Duodenal mucosa (tissue), 2 donors: ENCODE results near the gene MAP9.

ENCODE experiments used
- H3K27ac ChIP-seq: one replicate; pipeline ENCODE4 v1.7.0; 2013; ENCODE audit warnings: low read depth, low read length
- H3K27me3 ChIP-seq, 2 donors: one replicate each; pipeline ENCODE4 v1.7.0; 2013; ENCODE audit warnings: low read length in 2 of 2, control low read depth in 1 of 2; ENCODE audit not compliant: insufficient read depth in 2 of 2, control insufficient read depth in 1 of 2
- H3K36me3 ChIP-seq, 2 donors: one replicate each; pipeline ENCODE4 v1.7.0; 2013; ENCODE audit warnings: low read length in 2 of 2, control low read depth in 1 of 2; ENCODE audit not compliant: insufficient read depth in 2 of 2, control insufficient read depth in 1 of 2
- H3K4me1 ChIP-seq, 2 donors: one replicate each; pipeline ENCODE4 v1.7.0; 2013; ENCODE audit warnings: low read length in 2 of 2, control low read depth in 1 of 2; ENCODE audit not compliant: insufficient read depth in 2 of 2, control insufficient read depth in 1 of 2
- H3K4me3 ChIP-seq, 2 donors: one replicate each; pipeline ENCODE4 v1.7.0; 2013; ENCODE audit warnings: low read length in 2 of 2, low read depth in 1 of 2
- H3K9ac ChIP-seq, 2 donors: one replicate each; pipeline ENCODE4 v1.7.0; 2013; ENCODE audit warnings: low read length in 2 of 2, low read depth in 1 of 2
- H3K9me3 ChIP-seq, 2 donors: one replicate each; pipeline ENCODE4 v1.7.0; 2013; ENCODE audit warnings: low read length in 2 of 2, control low read depth in 1 of 2; ENCODE audit not compliant: control insufficient read depth in 1 of 2

The MAP9 gene

GRCh38 chr4:155367608-155368007 is 9.2 kb downstream of the MAP9 start:
- Histone ChIP-seq H3K27me3 (no peaks in the 10 kb centered on the region), H3K4me1 (no peaks in the 10 kb centered on the region), H3K36me3 (no peaks in the 10 kb centered on the region), H3K9me3 (no peaks in the 10 kb centered on the region), H3K4me3 (no peak overlapping the region), H3K27ac (no peak overlapping the region), H3K9ac (no peak overlapping the region)

GRCh38 chr4:155353923-155354540 is 22.7 kb downstream of the MAP9 start:
- Histone ChIP-seq H3K27me3 (no peaks in the 10 kb centered on the region), H3K4me1 (no peaks in the 10 kb centered on the region), H3K9ac (no peak overlapping the region), H3K4me3 (no peak overlapping the region), H3K27ac (no peak overlapping the region), H3K36me3 (no peaks in the 10 kb centered on the region), H3K9me3 (no peaks in the 10 kb centered on the region)

GRCh38 chr4:155342142-155342541 is 34.6 kb downstream of the MAP9 start:
- H3K27ac ChIP-seq = no peak overlapping the region
- H3K27me3 ChIP-seq = no peaks in the 10 kb centered on the region
- no peak overlapping the region for H3K4me3 ChIP-seq
- H3K9me3 ChIP-seq = peaks cover 0 to 3% of the 10 kb centered on the region in 2 donors
- no peak overlapping the region for H3K9ac ChIP-seq
- no peaks in the 10 kb centered on the region for H3K4me1 ChIP-seq
- H3K36me3 ChIP-seq = no peaks in the 10 kb centered on the region

- H3K27me3 ChIP-seq = no peaks in the 10 kb centered on the region
- H3K9ac ChIP-seq = no peak overlapping the region
- H3K4me1 ChIP-seq = no peaks in the 10 kb centered on the region
- H3K36me3 ChIP-seq = no peaks in the 10 kb centered on the region
- H3K4me3 ChIP-seq = no peak overlapping the region
- H3K27ac ChIP-seq = no peak overlapping the region
- H3K9me3 ChIP-seq = peaks cover 0 to 3% of the 10 kb centered on the region in 2 donors
These were observed 36.8 kb downstream of the MAP9 start for GRCh38 chr4:155339999-155340398.

GRCh38 chr4:155339588-155339987 is 37.2 kb downstream of the MAP9 start:
- Histone ChIP-seq H3K4me1 (no peaks in the 10 kb centered on the region), H3K27me3 (no peaks in the 10 kb centered on the region), H3K9ac (no peak overlapping the region), H3K9me3 (peaks cover 0 to 3% of the 10 kb centered on the region in 2 donors), H3K36me3 (no peaks in the 10 kb centered on the region), H3K4me3 (no peak overlapping the region), H3K27ac (no peak overlapping the region)

- Histone ChIP-seq H3K9ac (no peak overlapping the region), H3K36me3 (no peaks in the 10 kb centered on the region), H3K4me3 (no peak overlapping the region), H3K27me3 (no peaks in the 10 kb centered on the region), H3K4me1 (no peaks in the 10 kb centered on the region), H3K9me3 (peaks cover 0 to 3% of the 10 kb centered on the region in 2 donors), H3K27ac (no peak overlapping the region)
These were observed 38.6 kb downstream of the MAP9 start for GRCh38 chr4:155338196-155338595.

- H3K9ac ChIP-seq = no peak overlapping the region
- no peaks in the 10 kb centered on the region for H3K4me1 ChIP-seq
- H3K27me3 ChIP-seq = no peaks in the 10 kb centered on the region
- peaks cover 0 to 3% of the 10 kb centered on the region in 2 donors for H3K9me3 ChIP-seq
- H3K36me3 ChIP-seq = no peaks in the 10 kb centered on the region
- H3K27ac ChIP-seq = no peak overlapping the region
- H3K4me3 ChIP-seq = no peak overlapping the region
These were observed 40.5 kb downstream of the MAP9 start for GRCh38 chr4:155336242-155336641.

- Histone ChIP-seq H3K36me3 (no peaks in the 10 kb centered on the region), H3K4me3 (no peak overlapping the region), H3K27me3 (no peaks in the 10 kb centered on the region), H3K4me1 (no peaks in the 10 kb centered on the region), H3K9ac (no peak overlapping the region), H3K9me3 (no peaks in the 10 kb centered on the region), H3K27ac (no peak overlapping the region)
These were observed 45.3 kb downstream of the MAP9 start for GRCh38 chr4:155331478-155331877.

- Histone ChIP-seq H3K9ac (no peak overlapping the region), H3K27me3 (no peaks in the 10 kb centered on the region)
These were observed 54.0 kb downstream of the MAP9 start for GRCh38 chr4:155322782-155323181.

GRCh38 chr4:155321006-155321405 is 55.8 kb downstream of the MAP9 start:
- no peaks in the 10 kb centered on the region for H3K36me3 ChIP-seq
- H3K27ac ChIP-seq = no peak overlapping the region
- H3K9me3 ChIP-seq = peaks cover 0 to 1% of the 10 kb centered on the region in 2 donors
- H3K27me3 ChIP-seq = no peaks in the 10 kb centered on the region
- H3K4me3 ChIP-seq = no peak overlapping the region
- H3K9ac ChIP-seq = no peak overlapping the region
- H3K4me1 ChIP-seq = no peaks in the 10 kb centered on the region

More at GRCh38 chr4:155322782-155323181, 54.0 kb downstream of the MAP9 start:
- H3K4me3 ChIP-seq = no peak overlapping the region
- H3K4me1 ChIP-seq = no peaks in the 10 kb centered on the region
- H3K9me3 ChIP-seq = peaks cover 0 to 1% of the 10 kb centered on the region in 2 donors
- no peaks in the 10 kb centered on the region for H3K36me3 ChIP-seq
- H3K27ac ChIP-seq = no peak overlapping the region
